Testis (tissue), 2 donors: ENCODE results near the gene WNT8A.

Source experiments
- POLR2A ChIP-seq: fragments of 450-650 bp; IDR thresholded peaks from one replicate; pipeline ENCODE4 v1.6.1; 2017; ENCODE audit warnings: antibody characterized with exemption, mild to moderate bottlenecking, moderate library complexity
- TF ChIP-seq, protein P1 (sequence below), 3 experiments: fragments of 450-650 bp in 2 of 3; fragments of 200-600 bp in 1 of 3; sonication (generic) in 1 of 3; IDR thresholded peaks; one replicate each; pipeline ENCODE4 v1.5.1; 2016 to 2019; ENCODE audit warnings: antibody characterized with exemption in 3 of 3, mild to moderate bottlenecking in 2 of 3, moderate library complexity in 1 of 3

DNA sequence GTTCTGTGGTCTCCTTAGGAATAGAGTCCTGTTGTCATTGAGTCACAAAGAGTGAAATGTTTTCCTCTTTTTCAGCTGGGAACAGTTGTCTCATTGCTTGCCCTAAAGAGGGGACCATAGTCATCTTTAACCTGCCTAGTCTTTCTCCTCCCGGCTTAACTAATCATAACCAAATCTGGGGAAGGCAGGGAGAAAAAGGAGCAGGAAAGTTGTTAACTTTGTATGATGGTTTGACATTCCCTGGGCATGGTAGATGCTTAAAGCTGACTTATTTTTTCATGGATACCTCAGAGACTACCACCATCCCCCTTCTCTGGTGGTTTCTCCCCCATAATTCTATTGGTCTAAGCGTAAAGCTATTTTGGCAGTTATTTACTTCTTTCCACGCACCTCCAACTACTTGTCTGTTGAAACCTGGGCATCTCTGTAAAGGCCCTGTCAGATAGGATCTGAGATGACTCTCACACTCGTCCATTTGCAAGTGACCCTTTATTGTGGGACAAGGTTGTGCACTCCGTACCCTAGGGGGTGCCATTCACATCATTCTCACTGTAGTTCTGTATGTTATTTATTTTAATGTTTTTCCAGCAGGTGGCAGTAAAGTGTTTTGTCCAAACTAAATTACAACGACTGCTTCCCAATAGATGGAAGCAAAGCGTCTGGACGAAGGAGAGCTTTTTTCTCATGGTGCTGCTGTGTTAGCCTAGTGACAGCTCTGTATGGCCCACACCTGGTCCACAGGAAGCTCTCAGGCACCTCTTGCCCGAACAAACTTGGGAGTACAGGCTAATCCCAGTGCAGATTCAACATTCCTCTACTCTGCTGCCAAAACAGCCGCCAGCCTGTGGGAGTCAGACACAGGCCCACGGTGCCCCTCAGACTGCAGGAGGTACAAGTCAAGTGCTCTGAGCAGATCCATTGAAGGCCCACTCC lies 48.0 kb upstream of the WNT8A start:
- no peak for TF ChIP-seq POLR2A
- TF ChIP-seq, protein P1, sequence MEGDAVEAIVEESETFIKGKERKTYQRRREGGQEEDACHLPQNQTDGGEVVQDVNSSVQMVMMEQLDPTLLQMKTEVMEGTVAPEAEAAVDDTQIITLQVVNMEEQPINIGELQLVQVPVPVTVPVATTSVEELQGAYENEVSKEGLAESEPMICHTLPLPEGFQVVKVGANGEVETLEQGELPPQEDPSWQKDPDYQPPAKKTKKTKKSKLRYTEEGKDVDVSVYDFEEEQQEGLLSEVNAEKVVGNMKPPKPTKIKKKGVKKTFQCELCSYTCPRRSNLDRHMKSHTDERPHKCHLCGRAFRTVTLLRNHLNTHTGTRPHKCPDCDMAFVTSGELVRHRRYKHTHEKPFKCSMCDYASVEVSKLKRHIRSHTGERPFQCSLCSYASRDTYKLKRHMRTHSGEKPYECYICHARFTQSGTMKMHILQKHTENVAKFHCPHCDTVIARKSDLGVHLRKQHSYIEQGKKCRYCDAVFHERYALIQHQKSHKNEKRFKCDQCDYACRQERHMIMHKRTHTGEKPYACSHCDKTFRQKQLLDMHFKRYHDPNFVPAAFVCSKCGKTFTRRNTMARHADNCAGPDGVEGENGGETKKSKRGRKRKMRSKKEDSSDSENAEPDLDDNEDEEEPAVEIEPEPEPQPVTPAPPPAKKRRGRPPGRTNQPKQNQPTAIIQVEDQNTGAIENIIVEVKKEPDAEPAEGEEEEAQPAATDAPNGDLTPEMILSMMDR (IDR thresholded peaks at IDR 0.05), result peak; percentile 77 to 95 (median 92)
